B cell (primary cell): ENCODE data around the gene SMG7.

Experiments used
- EZH2 ChIP-seq: IDR thresholded peaks from 2 replicates; pipeline ENCODE4 v1.6.1; 2012; ENCODE audit warnings: borderline replicate concordance, low read depth, mild to moderate bottlenecking, moderate library complexity, low read length; ENCODE audit not compliant: insufficient read depth, poor library complexity, severe bottlenecking
- TF ChIP-seq, protein P1 (sequence below): fragments of 200-600 bp; IDR thresholded peaks from one replicate; pipeline ENCODE4 v1.8.0; 2022; ENCODE audit warnings: antibody characterized with exemption, mild to moderate bottlenecking

DNA sequence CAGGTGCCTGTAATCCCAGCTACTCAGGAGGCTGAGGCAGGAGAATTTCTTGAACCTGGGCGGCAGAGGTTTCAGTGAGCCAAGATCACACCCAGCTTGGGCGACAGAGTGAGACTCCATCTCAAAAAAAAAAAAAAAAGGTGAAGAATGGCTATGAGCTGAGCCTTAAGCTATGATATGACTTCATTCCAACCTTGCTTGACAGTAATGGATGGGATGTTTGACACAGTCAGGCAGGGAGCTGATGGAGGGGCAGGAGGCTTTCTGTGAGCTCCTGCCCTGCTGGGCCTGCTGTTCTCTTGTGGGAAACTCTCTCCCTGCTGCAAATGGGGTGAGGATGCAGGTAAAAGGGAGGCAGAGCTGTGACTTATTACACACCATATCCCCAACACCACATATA lies 90.4 kb downstream of the SMG7 start:
- TF ChIP-seq, protein P1, sequence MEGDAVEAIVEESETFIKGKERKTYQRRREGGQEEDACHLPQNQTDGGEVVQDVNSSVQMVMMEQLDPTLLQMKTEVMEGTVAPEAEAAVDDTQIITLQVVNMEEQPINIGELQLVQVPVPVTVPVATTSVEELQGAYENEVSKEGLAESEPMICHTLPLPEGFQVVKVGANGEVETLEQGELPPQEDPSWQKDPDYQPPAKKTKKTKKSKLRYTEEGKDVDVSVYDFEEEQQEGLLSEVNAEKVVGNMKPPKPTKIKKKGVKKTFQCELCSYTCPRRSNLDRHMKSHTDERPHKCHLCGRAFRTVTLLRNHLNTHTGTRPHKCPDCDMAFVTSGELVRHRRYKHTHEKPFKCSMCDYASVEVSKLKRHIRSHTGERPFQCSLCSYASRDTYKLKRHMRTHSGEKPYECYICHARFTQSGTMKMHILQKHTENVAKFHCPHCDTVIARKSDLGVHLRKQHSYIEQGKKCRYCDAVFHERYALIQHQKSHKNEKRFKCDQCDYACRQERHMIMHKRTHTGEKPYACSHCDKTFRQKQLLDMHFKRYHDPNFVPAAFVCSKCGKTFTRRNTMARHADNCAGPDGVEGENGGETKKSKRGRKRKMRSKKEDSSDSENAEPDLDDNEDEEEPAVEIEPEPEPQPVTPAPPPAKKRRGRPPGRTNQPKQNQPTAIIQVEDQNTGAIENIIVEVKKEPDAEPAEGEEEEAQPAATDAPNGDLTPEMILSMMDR, result no peak
- no peak for TF ChIP-seq EZH2
